K562 (cell line): Measurements from ENCODE around the gene DGCR8.

Experiments used
- ARHGAP35 ChIP-seq: fragments of 450-650 bp; IDR thresholded peaks from 2 replicates; pipeline ENCODE4 v1.6.1; 2018; ENCODE audit not compliant: partially characterized antibody
- TF ChIP-seq, protein P1 (sequence below), 3 experiments: IDR thresholded peaks in 2 of 3; conservative IDR thresholded peaks in 1 of 3; 2 replicates each; pipeline ENCODE4 v1.5.1; 2011 to 2012; ENCODE audit warnings: low read length in 3 of 3, mild to moderate bottlenecking in 3 of 3, control low read depth in 2 of 3, improper control_type of control experiment in 1 of 3, inconsistent platforms in 1 of 3, low read depth in 1 of 3, mixed read lengths in 1 of 3, moderate library complexity in 1 of 3; ENCODE audit not compliant: insufficient read depth in 2 of 3

- TF ChIP-seq, protein P1, sequence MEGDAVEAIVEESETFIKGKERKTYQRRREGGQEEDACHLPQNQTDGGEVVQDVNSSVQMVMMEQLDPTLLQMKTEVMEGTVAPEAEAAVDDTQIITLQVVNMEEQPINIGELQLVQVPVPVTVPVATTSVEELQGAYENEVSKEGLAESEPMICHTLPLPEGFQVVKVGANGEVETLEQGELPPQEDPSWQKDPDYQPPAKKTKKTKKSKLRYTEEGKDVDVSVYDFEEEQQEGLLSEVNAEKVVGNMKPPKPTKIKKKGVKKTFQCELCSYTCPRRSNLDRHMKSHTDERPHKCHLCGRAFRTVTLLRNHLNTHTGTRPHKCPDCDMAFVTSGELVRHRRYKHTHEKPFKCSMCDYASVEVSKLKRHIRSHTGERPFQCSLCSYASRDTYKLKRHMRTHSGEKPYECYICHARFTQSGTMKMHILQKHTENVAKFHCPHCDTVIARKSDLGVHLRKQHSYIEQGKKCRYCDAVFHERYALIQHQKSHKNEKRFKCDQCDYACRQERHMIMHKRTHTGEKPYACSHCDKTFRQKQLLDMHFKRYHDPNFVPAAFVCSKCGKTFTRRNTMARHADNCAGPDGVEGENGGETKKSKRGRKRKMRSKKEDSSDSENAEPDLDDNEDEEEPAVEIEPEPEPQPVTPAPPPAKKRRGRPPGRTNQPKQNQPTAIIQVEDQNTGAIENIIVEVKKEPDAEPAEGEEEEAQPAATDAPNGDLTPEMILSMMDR (IDR thresholded peaks at IDR 0.05 in 2 of 3, conservative IDR thresholded peaks at IDR 0.05 in 1 of 3; ENCODE audit: insufficient read depth in 2 of 3, low read depth in 1 of 3, low read length in 3 of 3), result no peak
- TF ChIP-seq ARHGAP35, result no peak
Observed at GRCh38 chr22:20036535-20037392, 43.3 kb upstream of the DGCR8 start.
